ENCODE data around the gene KRTAP10-3. TPM values are rescaled to one million over a fixed set of nuclear protein-coding genes. Genes with fewer than 3 reads are reported as not detected.

Gene KRTAP10-3
- total RNA-seq, 1 experiment from 2014 or later = not detected

DNA sequence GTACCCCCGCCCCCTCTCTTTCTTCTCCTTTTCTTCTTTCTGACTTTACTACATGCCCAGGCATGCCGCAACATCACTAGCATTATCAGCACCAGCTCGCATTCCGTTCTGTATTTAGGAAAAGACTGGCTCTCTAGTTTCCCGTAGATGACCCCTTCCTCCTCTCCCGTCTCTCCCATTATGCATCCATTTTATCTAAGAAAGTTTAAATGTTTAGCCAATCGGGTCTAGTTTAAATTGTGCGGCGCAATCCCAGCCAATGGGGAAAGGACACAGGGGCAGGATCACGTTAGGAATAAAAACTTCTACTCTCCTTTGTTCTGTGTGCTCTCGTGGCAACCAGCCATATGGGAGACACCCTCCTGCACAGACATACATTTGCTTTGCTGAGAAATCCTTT is 39.5 kb upstream of the KRTAP10-3 start (continued):
- TF ChIP-seq POLR2AphosphoS5 (IDR thresholded peaks at IDR 0.05; ENCODE audit: low read depth, low read length) (no peak), ELF1 (IDR thresholded peaks at IDR 0.05; ENCODE audit: borderline replicate concordance, low read depth) (no peak), FOSL1 (IDR thresholded peaks at IDR 0.05; ENCODE audit: low read depth) (no peak), JUND (IDR thresholded peaks at IDR 0.05) (no peak), EZH2phosphoT487 (IDR thresholded peaks at IDR 0.05; ENCODE audit: borderline replicate concordance) (no peak)

DNA sequence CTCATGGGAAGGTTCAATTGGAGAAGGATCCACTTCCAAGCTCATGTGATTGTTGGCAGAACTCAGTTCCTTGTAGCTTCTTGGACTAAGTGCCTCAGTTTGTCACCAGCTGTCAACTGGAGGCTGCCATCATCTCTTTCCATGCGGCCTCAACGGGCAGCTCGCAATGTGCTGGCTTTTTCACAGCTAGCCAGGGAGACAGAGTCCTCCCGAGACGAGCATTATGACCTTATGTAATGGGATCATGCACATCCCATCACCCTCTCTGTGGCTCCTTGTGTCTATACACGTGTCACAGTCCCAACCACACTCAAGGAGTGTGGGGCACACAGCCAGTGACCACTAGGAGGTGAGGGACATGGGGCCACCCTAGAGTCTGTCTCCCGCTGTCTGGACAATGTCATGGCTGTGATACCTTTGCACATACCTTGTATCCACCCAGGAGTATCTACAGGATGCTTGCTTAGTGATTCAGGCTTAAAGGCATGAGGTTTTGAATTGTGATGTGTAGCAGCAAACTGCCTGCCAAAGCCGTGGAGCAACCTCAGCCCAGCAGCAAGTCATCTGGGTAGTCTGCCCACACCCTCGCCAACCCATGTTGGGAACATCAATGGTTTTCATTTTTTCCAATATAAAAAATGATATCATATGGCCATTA is 37.6 kb upstream of the KRTAP10-3 start:
- ChIA-PET RAD21 (ENCODE audit: low non-redundant PET in 1 of 2, low total read pairs in 2 of 2, uncharacterized antibody in 2 of 2, unreplicated experiment in 2 of 2) (interaction anchor here in 1 of 2 experiments (0.6 kb wide), 1 partner anchor 87 kb away, joined by 5 read pairs; no protein-coding TSS in a partner anchor), POLR2A (no interaction called here), CTCF (no interaction called here)
- Histone ChIP-seq H3K79me2 (ENCODE audit: insufficient read depth, low read length) (no peaks in the 10 kb centered on the region), H3K9me2 (ENCODE audit: insufficient read depth) (no peaks in the 10 kb centered on the region), H3K27me3 (ENCODE audit: insufficient read depth, low read length) (no peaks in the 10 kb centered on the region), H3K9me3 (ENCODE audit: control insufficient read depth in 1 of 2, insufficient read depth in 1 of 2, low read depth in 1 of 2, low read length in 2 of 2) (no peaks in the 10 kb centered on the region), H3K27ac (ENCODE audit: low read depth, low read length) (no peak overlapping the region), H3K4me3 (replicated peaks in 1 of 2; ENCODE audit: low read depth in 1 of 2, low read length in 2 of 2) (no peak overlapping the region), H3K4me2 (ENCODE audit: low read length) (no peak overlapping the region), H3K4me1 (ENCODE audit: control insufficient read depth in 1 of 2, insufficient read depth in 2 of 2, low read length in 2 of 2) (peaks cover 0 to 3% of the 10 kb centered on the region in 2 experiments; a peak in 1 of 4 replicates), H2AFZ (ENCODE audit: low read depth, low read length, poor library complexity, severe bottlenecking) (no peak overlapping the region), H3K9ac (ENCODE audit: low read length) (no peak overlapping the region), H4K20me1 (ENCODE audit: insufficient read depth) (no peaks in the 10 kb centered on the region), H3K36me3 (ENCODE audit: control insufficient read depth in 1 of 2, insufficient read depth in 2 of 2, low read length in 2 of 2) (no peaks in the 10 kb centered on the region)
- intact Hi-C loops (cut with micrococcal nuclease) = no loop called here
- no peak for DNase-seq (ENCODE audit: low read depth, low spot score)
- no TSS peak for BruUV-seq (replicated peaks)
- ATAC-seq = no peak
- TF ChIP-seq CBX3 (IDR thresholded peaks at IDR 0.05; ENCODE audit: low read depth) (no peak), RAD21 (IDR thresholded peaks at IDR 0.05; ENCODE audit: low read depth) (no peak), ELF1 (IDR thresholded peaks at IDR 0.05; ENCODE audit: borderline replicate concordance, low read depth) (no peak), SRF (IDR thresholded peaks at IDR 0.05; ENCODE audit: low read depth) (no peak), YY1 (IDR thresholded peaks at IDR 0.05; ENCODE audit: extremely low read depth, insufficient replicate concordance, low read depth, low read length) (no peak), EGR1 (IDR thresholded peaks at IDR 0.05; ENCODE audit: low read depth) (no peak), FOSL1 (IDR thresholded peaks at IDR 0.05; ENCODE audit: low read depth) (no peak), EZH2 (IDR thresholded peaks at IDR 0.05) (no peak), SIN3A (IDR thresholded peaks at IDR 0.05; ENCODE audit: low read depth) (no peak), CEBPB (IDR thresholded peaks at IDR 0.05; ENCODE audit: low read depth) (no peak), POLR2A (IDR thresholded peaks at IDR 0.05; ENCODE audit: borderline replicate concordance, extremely low read depth, insufficient read depth, insufficient read length) (no peak)
- TF ChIP-seq, protein P1, sequence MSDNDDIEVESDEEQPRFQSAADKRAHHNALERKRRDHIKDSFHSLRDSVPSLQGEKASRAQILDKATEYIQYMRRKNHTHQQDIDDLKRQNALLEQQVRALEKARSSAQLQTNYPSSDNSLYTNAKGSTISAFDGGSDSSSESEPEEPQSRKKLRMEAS (IDR thresholded peaks at IDR 0.05) = no peak
- TF ChIP-seq, protein P2, sequence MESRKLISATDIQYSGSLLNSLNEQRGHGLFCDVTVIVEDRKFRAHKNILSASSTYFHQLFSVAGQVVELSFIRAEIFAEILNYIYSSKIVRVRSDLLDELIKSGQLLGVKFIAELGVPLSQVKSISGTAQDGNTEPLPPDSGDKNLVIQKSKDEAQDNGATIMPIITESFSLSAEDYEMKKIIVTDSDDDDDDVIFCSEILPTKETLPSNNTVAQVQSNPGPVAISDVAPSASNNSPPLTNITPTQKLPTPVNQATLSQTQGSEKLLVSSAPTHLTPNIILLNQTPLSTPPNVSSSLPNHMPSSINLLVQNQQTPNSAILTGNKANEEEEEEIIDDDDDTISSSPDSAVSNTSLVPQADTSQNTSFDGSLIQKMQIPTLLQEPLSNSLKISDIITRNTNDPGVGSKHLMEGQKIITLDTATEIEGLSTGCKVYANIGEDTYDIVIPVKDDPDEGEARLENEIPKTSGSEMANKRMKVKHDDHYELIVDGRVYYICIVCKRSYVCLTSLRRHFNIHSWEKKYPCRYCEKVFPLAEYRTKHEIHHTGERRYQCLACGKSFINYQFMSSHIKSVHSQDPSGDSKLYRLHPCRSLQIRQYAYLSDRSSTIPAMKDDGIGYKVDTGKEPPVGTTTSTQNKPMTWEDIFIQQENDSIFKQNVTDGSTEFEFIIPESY (IDR thresholded peaks at IDR 0.05; ENCODE audit: extremely low read depth, insufficient replicate concordance, low read length) = no peak
- TF ChIP-seq, protein P3, sequence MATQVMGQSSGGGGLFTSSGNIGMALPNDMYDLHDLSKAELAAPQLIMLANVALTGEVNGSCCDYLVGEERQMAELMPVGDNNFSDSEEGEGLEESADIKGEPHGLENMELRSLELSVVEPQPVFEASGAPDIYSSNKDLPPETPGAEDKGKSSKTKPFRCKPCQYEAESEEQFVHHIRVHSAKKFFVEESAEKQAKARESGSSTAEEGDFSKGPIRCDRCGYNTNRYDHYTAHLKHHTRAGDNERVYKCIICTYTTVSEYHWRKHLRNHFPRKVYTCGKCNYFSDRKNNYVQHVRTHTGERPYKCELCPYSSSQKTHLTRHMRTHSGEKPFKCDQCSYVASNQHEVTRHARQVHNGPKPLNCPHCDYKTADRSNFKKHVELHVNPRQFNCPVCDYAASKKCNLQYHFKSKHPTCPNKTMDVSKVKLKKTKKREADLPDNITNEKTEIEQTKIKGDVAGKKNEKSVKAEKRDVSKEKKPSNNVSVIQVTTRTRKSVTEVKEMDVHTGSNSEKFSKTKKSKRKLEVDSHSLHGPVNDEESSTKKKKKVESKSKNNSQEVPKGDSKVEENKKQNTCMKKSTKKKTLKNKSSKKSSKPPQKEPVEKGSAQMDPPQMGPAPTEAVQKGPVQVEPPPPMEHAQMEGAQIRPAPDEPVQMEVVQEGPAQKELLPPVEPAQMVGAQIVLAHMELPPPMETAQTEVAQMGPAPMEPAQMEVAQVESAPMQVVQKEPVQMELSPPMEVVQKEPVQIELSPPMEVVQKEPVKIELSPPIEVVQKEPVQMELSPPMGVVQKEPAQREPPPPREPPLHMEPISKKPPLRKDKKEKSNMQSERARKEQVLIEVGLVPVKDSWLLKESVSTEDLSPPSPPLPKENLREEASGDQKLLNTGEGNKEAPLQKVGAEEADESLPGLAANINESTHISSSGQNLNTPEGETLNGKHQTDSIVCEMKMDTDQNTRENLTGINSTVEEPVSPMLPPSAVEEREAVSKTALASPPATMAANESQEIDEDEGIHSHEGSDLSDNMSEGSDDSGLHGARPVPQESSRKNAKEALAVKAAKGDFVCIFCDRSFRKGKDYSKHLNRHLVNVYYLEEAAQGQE (IDR thresholded peaks at IDR 0.05; ENCODE audit: low read depth) = no peak
- TF ChIP-seq, protein P4, sequence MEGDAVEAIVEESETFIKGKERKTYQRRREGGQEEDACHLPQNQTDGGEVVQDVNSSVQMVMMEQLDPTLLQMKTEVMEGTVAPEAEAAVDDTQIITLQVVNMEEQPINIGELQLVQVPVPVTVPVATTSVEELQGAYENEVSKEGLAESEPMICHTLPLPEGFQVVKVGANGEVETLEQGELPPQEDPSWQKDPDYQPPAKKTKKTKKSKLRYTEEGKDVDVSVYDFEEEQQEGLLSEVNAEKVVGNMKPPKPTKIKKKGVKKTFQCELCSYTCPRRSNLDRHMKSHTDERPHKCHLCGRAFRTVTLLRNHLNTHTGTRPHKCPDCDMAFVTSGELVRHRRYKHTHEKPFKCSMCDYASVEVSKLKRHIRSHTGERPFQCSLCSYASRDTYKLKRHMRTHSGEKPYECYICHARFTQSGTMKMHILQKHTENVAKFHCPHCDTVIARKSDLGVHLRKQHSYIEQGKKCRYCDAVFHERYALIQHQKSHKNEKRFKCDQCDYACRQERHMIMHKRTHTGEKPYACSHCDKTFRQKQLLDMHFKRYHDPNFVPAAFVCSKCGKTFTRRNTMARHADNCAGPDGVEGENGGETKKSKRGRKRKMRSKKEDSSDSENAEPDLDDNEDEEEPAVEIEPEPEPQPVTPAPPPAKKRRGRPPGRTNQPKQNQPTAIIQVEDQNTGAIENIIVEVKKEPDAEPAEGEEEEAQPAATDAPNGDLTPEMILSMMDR (IDR thresholded peaks at IDR 0.05 in 2 of 3, conservative IDR thresholded peaks at IDR 0.05 in 1 of 3; ENCODE audit: borderline replicate concordance in 1 of 3, insufficient read depth in 1 of 3, low read depth in 2 of 3, low read length in 2 of 3) = no peak
